ENCODE results near the gene ASB11.
"Not testable (repeated sequence)": the region's sequence is repeated elsewhere in the genome, so short reads cannot be mapped to it uniquely, and the experiment has no call there.

Gene ASB11

DNA sequence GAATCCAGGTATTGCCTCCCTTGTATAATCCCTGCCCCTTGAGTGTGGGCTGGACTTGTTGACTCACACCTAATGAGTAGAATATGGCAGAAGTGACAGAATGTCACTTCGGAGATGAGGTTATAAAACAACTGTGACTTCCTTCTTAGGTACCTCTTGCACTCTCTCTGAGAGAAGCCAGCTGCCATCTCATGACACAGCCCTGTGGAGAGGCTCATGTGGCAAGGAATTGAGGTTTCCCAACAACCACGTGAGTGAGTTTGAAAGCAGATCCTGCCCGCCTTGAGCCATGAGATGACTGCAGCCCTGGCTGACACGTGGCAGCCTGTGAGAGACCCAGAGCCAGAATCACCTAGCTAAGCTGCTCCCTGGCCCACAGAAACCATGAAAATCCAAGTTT lies 13.5 kb downstream of the ASB11 start:
- peak in 2 of 3 experiments; percentile 4 to 9 for DNase-seq

DNA sequence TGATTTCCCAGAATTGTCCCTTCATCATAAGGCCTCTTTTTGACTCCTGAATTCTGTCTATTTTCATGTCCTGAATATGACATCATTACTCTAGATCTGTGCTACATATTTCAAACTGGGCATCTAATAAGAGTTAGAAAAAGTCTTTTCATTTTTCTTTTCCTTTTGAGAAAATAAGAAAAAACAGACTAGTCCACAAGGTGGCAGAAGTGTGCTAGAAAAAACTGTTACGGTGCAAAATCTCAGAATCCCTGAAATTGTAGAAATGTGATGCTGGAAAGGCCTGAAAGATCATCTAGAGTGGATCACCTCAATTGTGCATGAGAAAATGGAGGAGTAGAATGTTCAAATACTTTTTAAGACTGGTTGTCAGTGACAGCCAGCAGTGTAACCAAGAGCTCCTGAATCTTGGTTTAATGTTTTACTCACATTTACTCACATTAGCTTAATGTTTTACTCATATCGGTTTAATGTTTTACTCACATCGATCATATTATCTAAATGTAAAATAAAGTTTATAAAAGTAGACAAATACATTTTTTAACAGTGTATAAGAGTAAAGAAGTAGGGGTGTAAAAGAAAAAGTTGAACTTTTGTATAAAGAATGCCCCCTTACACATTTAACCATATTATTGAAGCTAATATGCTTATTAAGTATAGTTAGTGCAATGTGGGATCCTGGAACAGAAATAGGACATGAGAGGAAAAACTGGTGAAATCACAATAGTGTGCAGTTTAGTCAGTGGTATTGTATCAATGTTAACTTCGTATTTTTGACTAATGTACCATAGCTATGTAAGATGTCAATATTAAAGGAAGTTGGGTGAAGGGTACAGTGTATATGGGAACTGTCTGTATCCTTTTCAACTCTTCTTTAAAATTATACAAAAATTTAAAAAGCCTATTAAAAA lies 15.2 kb downstream of the ASB11 start:
- DNase-seq: peak in 2 of 3 experiments; percentile 5 to 62

DNA sequence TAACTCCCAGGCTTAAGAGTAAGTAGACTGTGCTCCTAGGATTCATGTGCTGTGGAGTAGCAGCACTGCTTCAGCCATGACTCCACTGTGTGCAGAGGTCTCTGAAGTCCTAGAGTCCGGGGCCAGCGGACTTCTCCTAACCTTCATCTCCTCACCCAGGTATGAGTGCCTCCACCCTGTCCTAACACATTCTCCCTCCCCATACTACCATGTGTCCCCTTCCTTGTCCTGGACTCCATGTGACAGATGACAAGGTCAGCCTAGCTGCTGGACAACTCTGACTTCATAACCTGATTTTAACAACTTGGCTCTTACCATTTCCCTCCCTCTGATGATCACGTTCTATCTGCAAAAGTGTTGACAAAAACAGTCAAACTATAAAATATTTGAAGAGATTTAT lies 16.7 kb downstream of the ASB11 start:
- DNase-seq: no peak

DNA sequence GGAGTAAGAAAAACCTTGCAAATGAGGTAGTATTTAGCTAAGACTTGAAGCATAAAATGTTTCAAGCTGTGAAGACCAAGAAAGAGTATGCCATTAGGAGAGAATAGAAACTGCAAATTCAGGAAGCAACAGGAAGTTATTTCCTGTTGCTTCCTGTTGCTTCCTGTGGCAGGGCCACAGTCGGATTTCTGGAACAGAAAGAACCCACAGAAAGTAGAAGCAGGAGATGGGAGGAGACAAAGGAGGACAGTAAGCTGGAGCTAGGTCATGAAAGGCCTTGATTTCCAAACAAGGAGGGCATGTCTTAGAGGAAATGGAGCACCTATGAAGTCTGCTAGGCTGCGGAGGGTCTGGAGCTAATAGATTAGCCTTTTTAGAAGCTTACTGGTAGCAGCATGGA lies 17.2 kb downstream of the ASB11 start:
- peak in 1 of 3 experiments; percentile 10 for DNase-seq

DNA sequence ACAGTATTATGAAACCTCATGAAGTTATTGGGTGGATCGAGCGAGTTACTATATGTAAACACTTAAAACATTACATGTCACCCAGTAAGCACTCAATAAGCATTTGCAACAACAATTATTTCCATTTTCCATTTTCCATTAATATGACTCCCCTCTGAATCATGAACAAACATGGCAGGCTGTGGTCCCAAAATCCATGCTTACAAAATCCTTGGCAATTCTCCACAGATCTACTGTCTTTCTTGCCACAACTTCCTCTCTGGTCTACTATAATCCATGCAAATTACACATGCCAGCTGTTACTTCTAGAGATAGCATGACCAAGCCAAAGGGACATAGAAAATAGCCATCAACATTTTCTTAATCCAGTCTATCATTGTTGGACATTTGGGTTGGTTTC lies 22.0 kb downstream of the ASB11 start:
- DNase-seq: no peak

DNA sequence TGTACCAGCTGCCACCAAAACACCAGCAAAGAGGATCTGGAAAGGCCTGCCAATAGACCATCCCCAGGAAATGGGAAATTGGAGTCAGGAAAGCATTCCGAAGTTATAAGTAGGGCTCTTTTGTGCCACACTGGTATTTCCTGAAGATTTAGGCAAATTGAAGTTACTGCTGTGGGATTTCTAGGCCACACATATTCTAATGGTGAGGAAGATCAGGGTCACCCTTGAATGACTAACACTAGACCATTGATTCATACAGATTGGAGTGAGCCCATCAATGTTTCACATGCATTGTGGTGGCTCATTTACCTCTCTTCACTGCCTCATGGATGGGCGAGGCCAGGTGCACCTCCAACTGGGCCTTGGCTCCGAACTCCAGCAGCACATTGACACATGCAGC lies 22.6 kb downstream of the ASB11 start:
- DNase-seq: no peak

DNA sequence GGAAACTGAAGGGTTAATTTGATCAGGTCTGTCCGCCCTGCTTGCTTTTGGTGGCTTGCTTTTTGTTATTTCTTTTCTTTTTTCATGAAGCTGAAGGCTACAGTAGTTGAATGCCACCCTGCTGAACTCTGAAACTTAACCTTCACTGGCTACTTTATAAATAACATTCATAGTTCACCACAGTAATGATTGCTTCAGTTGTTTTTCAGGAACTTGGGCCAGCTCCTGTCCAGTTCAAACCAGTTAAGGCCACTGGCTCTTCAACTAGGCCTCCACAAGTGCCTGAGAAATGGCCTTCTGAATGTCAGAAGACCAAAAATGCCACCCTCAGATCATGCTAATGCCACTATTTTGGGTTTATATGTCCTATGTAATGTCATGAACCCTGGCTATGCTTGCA lies 37.8 kb downstream of the ASB11 start:
- DNase-seq: no peak

DNA sequence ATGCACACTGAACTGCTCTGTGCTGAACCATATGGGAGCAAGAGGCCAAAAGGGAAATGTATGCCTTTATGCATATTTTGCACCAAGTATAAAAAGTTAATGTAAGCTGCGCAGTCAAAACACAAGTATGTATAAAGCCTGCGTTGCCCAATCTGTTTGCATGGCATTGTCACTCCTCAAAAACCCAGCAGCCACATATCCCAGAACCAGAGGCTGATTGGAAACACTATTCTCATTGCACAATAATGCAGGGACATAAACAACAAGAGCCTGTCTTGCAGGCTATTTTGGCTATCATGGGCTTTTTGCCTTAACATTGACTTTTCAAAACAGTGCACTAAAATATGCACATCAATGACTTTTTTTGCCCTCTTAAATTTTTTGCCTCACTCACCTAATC lies 40.5 kb downstream of the ASB11 start:
- no peak for DNase-seq

DNA sequence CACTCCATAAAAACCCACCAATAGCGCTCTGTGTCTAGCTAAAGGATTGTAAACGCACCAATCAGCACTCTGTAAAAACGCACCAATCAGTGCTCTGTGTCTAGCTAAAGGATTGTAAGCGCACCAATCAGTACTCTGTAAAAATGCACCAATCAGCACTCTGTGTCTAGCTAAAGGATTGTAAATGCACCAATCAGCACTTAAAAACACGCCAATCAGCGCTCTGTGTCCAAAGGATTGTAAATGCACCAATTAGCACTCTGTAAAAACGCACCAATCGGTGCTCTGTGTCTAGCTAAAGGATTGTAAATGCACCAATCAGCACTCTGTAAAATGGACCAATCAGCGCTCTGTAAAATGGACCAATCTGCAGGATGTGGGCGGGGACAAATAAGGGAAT lies 42.2 kb downstream of the ASB11 start:
- not testable (repeated sequence) for DNase-seq

DNA sequence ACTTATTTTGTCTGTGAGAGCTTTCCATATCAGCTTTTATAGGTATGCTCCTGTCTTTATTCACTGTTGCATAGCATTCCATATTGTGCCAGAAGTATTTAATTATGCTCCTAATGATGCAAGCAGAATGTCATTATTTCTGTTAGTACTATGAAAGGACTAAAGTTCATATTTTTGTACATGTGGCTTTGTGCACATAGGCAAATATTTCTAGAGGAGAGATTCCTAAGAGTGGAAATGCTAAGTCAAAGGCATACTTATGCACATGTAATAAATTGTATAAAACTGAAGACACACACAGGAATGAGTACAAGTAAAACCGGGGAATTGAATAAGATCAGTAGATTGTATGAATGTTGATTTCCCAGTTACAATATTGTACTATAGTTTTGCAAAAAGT lies 43.7 kb downstream of the ASB11 start:
- no peak for DNase-seq

DNA sequence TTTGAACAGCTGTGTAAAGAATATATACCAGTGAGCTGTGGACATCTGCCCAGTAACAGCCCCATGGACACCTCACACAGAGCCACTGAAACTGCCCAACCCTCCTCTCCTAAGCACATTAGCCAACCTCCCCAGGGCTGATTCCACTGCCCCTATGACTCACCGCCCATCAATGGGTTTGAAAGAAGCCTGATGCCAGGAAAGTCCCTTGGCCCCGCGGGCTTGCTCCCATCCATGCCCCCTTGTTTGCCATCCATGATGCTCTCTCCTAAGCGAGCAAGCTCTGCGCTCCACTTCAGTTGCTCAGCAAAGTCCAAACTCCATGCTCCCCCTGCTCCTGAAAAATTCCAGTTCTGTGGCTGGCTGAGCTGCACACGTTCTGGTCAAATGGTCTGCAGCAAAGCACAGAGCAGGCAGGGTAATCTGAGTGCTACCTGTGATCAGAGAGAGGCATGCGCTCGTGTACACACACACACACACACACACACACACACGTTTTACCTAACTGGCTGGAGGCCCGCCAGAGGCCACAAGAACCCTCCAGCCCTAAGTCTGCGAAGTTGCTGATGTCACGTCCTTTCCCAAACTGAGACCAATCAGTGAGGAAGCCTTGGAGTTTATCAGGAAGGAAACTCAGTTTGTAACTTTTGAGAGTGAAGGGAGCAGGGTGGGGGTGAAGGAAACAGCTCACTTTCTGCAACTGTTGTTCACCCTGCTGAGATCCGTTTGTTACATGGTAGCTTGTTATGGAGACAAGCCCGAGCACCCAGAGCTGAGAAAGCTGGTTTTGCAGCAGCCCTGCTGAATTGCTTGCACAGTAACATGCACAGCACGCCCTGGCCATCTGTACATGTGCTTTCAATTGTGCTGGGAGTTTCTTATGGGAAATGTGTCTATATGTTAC lies 45.6 kb downstream of the ASB11 start, which contains the start of gene ASB9:
ASB9 (minus strand) TSS at position 466 of the 904 bp plus-strand sequence; CDS start at position 257, 209 bp downstream.
- peak in 2 of 3 experiments; percentile 52 to 67 for DNase-seq

DNA sequence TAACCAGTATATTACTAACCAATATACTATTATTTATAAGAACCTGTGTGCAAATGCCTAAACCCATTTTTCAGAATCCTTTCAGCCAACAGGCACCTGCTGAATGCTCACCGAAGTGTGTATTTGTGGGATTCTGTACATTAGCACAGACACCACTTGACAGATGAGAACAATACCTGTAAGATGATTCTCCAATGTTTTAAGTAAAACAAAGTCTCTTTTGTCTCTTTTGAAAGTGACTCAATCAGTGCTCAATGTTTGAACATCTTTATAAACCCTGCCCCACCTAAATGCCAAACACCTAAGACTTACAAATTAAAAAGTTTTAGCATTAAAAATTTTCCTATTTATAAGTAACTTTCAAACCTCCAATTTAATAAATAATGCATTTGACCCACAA lies 46.3 kb downstream of the ASB11 start:
- DNase-seq: no peak

DNA sequence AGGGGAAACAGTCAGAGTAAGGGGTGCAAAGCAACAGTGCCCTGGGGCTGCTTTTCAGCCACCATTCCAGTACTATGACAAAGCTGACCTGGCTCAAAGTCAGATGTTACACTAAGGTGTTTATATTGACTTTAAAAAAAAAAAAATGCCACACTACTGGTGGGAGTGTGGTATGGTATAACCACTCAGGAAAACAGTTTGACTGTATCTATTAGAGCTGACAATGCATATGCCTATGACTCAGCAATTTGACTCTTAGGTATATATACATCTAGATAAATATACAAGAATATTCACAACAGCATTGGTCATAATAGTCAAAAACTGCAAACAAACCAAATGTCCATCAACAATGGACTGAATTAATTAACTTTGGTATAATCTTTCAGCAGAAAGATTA lies 60.6 kb downstream of the ASB11 start:
- DNase-seq: no peak

DNA sequence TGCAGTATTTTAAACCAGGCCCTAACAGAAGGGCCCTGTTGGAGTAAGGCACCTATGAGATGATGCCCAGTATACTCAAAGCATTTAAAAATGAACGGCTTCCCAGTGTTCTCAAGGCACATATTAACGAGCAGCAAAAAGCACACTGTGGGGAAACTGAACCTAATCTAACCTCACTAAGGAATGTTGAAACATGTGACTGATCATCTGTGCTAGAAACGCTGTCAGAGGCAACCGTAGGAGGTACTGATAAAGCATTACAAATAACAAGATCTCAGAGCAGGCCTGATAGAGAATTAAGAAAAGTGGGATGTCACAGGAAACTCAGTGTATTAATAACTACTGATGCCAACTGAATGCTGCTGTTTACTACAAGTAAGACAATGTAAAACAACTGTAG lies 69.5 kb downstream of the ASB11 start:
- no peak for DNase-seq

DNA sequence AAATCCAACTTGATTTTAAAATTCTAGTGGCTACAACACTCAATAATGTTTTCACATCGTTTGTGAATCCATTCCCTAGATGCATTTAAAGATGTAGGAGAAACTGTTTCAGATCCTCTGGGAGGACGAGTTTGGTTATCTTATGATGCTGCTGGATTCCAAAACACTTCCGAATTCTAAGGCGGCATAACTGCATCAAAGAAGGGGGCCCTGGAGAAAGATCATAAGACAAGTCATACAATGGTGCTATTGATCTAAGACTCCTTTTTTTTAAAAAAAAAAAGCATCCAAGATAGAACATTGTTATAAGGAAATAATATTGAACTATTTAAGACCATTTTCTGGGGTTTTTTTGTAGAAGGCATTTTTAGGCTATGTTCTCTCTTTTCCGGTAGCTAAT lies 71.0 kb downstream of the ASB11 start:
- DNase-seq: no peak

DNA sequence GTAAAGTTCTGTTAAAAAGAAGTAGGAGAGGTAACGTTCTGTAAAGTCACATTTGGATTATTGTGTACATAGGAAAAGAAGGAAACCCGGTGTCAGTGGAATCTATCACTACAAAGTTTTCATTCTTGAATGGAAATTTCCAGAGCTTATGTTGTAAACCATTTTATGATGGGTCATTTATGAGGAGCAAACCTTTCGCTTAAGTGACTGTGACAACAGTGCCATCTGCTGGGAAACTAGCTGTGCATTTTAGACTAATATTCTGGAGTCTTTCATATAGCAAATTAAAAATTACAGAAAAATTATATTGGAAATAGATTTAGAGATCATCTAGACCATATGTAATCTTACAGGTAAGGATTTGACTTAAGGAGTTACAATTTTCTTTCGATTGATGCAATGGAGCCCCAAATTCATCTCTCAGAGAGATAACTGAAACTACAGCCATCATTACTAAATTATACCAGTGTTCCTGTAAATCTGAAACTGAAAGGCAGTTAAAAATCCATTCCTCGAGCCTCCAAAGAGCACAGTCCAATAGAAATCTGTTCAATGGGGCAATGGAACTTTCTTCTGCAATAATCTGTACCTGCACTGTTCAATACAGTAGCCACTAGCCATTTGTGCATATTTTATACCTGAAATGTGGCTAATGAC lies 72.4 kb downstream of the ASB11 start:
- peak; percentile 34 to 81 (median 52) for DNase-seq

DNA sequence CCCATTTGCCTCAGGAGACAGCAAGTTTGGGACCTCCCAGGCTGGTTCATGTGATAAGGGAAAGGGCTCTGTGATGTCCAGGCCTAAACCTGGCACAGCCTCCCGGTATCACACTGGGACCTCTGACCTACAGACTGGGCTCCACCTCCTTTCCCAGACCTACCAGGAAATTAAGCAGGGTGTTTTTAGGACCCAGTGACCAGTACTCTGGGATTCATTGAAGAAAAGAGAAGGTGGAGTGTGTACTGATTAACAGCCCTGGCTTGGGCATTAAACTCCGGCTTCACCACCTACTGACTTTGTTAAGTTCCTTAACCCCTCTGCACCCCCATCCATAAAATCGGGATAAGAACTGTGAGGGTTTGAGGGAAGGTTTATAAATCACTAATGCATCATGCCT lies 74.1 kb downstream of the ASB11 start:
- no peak for DNase-seq

DNA sequence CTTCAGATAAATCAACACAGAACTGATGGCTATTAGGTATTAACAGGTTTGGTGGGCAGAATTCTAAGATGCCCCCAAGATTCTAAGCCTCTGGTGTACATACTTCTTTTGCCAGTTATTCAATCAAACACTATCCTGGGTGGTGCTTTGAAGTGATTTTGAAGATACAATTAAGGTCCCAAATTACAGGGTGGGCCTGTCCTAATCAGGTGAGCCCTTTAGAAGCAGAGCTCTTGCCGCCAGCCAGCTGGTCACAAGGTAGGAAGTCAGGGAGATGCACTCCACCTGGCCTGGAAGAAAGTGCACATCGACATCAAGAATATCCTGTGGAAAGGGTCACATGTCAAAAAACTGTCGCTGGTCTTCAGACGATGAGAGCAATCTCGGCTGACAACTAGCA lies 75.0 kb downstream of the ASB11 start:
- DNase-seq: no peak

DNA sequence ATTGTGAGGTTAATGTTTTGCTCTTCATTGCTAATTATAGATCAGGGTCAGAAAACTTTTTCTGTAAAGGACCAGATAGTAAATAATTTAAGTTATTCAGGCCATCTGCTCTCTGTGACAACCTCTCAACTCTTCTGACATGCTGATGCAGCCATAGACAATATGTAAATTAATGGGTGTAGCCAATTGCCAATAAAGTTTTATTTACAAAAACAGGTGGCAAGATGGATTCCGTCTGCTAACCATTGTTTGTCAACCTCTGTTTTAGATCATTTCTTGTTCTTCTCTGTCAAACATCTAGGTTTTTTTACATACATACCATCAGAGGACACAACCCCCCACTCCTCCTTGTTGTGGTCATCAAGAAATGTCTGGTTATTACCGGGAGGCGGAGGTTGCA lies 79.3 kb downstream of the ASB11 start:
- no peak for DNase-seq

DNA sequence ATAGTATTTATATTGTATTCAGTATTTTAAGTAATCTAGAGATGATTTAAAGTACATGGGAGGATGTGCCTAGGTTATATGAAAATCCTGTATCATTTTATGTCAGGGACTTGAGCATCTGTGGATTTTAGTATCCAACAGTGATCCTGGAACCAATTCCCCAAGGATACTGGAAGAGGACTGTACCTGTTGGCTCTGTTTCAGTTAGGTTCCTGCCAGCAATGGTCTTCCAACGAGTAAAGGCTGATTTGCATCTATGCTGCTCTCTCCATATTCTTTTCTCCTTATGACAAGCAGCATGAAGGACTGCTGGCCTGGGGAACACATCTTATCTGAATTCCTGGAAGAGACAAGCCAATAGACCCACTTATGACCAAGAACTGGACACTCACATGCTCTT lies 80.4 kb downstream of the ASB11 start:
- DNase-seq: no peak

DNA sequence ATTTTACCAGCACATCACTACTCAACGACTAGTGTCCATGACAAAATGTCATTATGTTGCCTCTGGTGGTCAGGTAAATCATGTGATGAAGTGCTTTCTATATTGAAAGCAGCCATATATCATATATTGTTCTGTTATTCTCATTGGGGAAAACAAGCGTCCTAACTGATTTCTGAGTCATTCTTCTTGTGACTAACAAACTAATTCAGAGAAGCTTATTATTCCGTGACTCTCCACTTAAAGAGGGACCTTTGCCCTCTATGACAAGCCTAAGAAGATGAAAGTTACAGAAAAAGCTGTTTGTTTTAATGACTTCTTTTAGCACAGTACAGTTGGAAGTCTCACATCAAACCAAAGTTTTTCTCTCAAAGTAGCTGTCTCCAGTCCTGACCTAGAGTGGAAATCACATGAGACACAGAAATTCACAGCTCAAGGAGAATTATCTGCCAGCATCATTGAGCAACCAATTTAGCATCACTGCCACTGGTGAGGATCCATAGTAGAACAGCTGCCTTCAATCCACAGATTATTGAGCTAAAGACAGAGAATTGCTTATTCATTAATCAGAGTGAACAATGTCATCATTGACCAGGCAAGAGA lies 81.9 kb downstream of the ASB11 start:
- DNase-seq: no peak
